Measurements from ENCODE around the gene POC1A. TPM values are rescaled to one million over a fixed set of nuclear protein-coding genes. Genes with fewer than 3 reads are reported as not detected.
"Not testable (repeated sequence)": the region's sequence is repeated elsewhere in the genome, so short reads cannot be mapped to it uniquely, and the experiment has no call there.

POC1A gene
- total RNA-seq, 3 donors from 2014 or later = 9.7 to 14.3 (median 11.7) TPM

- Mint-ChIP-seq H3K27me3 (ENCODE audit: low read depth) (no peaks in the 10 kb centered on the region), H3K4me3 (no peak overlapping the region), H3K4me1 (ENCODE audit: low read depth) (no peaks in the 10 kb centered on the region), H3K9me3 (no peaks in the 10 kb centered on the region), H3K36me3 (ENCODE audit: insufficient read depth) (no peaks in the 10 kb centered on the region)
- ATAC-seq = no peak
- no peak for DNase-seq
Observed at GRCh38 chr3:52176180-52176752, 22.0 kb upstream of the POC1A start.

- H3K36me3 Mint-ChIP-seq (ENCODE audit: insufficient read depth) = no peaks in the 10 kb centered on the region
- no peaks in the 10 kb centered on the region for H3K27me3 Mint-ChIP-seq (ENCODE audit: low read depth)
- no peak overlapping the region for H3K4me3 Mint-ChIP-seq
- DNase-seq (no peak), ATAC-seq (no peak)
- no peaks in the 10 kb centered on the region for H3K9me3 Mint-ChIP-seq
- no peaks in the 10 kb centered on the region for H3K4me1 Mint-ChIP-seq (ENCODE audit: low read depth)
Observed at GRCh38 chr3:52175416-52176179, 21.4 kb upstream of the POC1A start.

GRCh38 chr3:52174896-52175295 lies 20.7 kb upstream of the POC1A start:
- Mint-ChIP-seq H3K36me3 (ENCODE audit: insufficient read depth) (no peaks in the 10 kb centered on the region), H3K27me3 (ENCODE audit: low read depth) (no peaks in the 10 kb centered on the region), H3K4me1 (ENCODE audit: low read depth) (no peaks in the 10 kb centered on the region), H3K4me3 (no peak overlapping the region), H3K9me3 (no peaks in the 10 kb centered on the region)
- DNase-seq = no peak
- ATAC-seq = no peak

- no peaks in the 10 kb centered on the region for H3K4me1 Mint-ChIP-seq (ENCODE audit: low read depth)
- H3K27me3 Mint-ChIP-seq (ENCODE audit: low read depth) = no peaks in the 10 kb centered on the region
- H3K36me3 Mint-ChIP-seq (ENCODE audit: insufficient read depth) = no peaks in the 10 kb centered on the region
- DNase-seq (no peak), ATAC-seq (no peak)
- H3K4me3 Mint-ChIP-seq = no peak overlapping the region
- H3K9me3 Mint-ChIP-seq = no peaks in the 10 kb centered on the region
Observed at GRCh38 chr3:52173101-52173500, 18.9 kb upstream of the POC1A start.

GRCh38 chr3:52172262-52172757 lies 18.1 kb upstream of the POC1A start:
- Mint-ChIP-seq H3K36me3 (ENCODE audit: insufficient read depth) (no peaks in the 10 kb centered on the region), H3K27me3 (ENCODE audit: low read depth) (no peaks in the 10 kb centered on the region), H3K9me3 (no peaks in the 10 kb centered on the region), H3K4me1 (ENCODE audit: low read depth) (no peaks in the 10 kb centered on the region), H3K4me3 (no peak overlapping the region)
- DNase-seq = no peak
- ATAC-seq = no peak

- Mint-ChIP-seq H3K4me1 (ENCODE audit: low read depth) (no peaks in the 10 kb centered on the region), H3K27me3 (ENCODE audit: low read depth) (no peaks in the 10 kb centered on the region), H3K4me3 (no peak overlapping the region), H3K36me3 (ENCODE audit: insufficient read depth) (no peaks in the 10 kb centered on the region), H3K9me3 (no peaks in the 10 kb centered on the region)
- peak in 1 of 2 donors; percentile 38 for ATAC-seq
- no peak for DNase-seq
Observed at GRCh38 chr3:52171514-52172261, 17.5 kb upstream of the POC1A start.

DNA sequence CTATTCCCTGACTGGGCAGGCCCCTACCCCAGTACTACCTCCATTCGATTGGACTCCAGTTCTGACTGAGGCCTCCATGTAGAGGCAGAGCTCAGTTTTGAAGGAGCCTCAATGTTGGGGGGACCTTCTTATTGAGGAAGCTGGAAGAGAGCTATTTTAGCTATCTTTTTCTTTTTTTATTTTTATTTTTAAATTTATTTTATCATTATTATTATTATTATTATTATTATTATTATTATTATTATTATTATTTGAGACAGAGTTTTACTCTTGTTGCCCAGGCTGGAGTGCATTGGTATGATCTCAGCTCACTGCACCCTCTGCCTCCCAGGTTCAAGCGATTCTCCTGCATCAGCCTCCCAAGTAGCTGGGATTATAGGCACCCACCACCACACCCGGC lies 16.0 kb upstream of the POC1A start:
- H3K4me3 Mint-ChIP-seq; H3K36me3 Mint-ChIP-seq (ENCODE audit: insufficient read depth); ATAC-seq; H3K9me3 Mint-ChIP-seq; H3K4me1 Mint-ChIP-seq (ENCODE audit: low read depth); H3K27me3 Mint-ChIP-seq (ENCODE audit: low read depth); DNase-seq: not testable (repeated sequence)

DNA sequence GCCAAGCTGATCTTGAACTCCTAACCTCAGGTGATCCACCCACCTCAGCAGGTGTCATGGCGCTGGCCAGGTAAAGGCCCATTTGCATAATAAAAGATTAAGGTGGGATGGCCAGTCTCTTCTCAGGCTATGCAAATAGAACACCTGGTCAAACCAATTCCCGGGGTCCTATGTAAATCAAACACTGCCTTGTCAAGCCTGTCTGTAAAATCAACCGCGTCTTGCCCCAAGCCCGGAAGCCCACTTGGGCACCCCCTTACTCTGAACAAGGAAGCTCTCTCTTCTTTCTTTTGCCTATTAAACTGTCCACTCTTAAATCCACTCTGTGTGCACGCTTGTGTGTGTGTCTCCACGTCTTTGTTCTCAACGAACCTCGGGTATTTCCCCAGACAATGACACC lies 13.0 kb upstream of the POC1A start:
- Mint-ChIP-seq H3K9me3 (no peaks in the 10 kb centered on the region), H3K36me3 (ENCODE audit: insufficient read depth) (no peaks in the 10 kb centered on the region), H3K27me3 (ENCODE audit: low read depth) (no peaks in the 10 kb centered on the region), H3K4me1 (ENCODE audit: low read depth) (no peaks in the 10 kb centered on the region), H3K4me3 (no peak overlapping the region)
- DNase-seq (no peak), ATAC-seq (no peak)

DNA sequence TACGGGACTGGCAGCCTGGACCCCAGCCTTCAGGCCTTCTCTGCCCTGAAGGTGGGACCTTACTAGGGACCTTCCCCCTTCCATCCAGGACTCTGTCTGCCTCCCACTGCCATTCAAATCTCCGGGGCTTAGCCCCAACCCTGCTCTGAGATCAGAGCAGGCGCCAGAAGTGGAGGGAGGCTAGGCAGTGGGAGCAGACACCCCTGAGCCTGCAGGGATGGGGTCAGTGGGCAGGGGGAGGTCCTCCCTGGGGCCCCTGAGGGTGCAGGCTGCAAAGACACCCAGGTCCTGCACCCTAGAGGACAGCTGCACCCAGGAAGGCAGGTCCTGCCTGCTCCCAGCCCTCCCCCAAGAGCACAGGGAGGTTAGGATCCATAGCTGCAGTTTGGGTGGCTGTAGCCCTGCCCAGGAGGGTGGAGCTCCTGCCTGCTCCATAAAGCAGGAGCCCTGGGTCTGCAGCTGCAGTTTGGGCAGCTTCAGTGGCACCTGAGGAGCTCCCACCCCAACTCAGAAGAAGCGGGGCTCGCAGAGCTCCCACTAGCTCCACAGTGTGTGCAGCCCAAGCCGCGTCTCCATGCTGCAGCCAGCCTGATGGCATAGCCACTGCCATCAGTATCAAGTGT lies 8.1 kb upstream of the POC1A start:
- ATAC-seq = no peak
- H3K36me3 Mint-ChIP-seq (ENCODE audit: insufficient read depth) = no peaks in the 10 kb centered on the region

GRCh38 chr3:52159503-52159902 lies 5.3 kb upstream of the POC1A start:
- no peaks in the 10 kb centered on the region for H3K27me3 Mint-ChIP-seq (ENCODE audit: low read depth)
- H3K36me3 Mint-ChIP-seq (ENCODE audit: insufficient read depth) = no peaks in the 10 kb centered on the region
- no peak for ATAC-seq
- H3K4me1 Mint-ChIP-seq (ENCODE audit: low read depth) = peaks cover 6% of the 10 kb centered on the region
- H3K4me3 Mint-ChIP-seq = no peak overlapping the region
- DNase-seq = no peak
- no peaks in the 10 kb centered on the region for H3K9me3 Mint-ChIP-seq

More for the DNA sequence above, 8.1 kb upstream of the POC1A start:
- no peak for DNase-seq
- no peaks in the 10 kb centered on the region for H3K27me3 Mint-ChIP-seq (ENCODE audit: low read depth)
- no peaks in the 10 kb centered on the region for H3K4me1 Mint-ChIP-seq (ENCODE audit: low read depth)
- H3K9me3 Mint-ChIP-seq = no peaks in the 10 kb centered on the region
- no peak overlapping the region for H3K4me3 Mint-ChIP-seq

- Mint-ChIP-seq H3K9me3 (no peaks in the 10 kb centered on the region), H3K27me3 (ENCODE audit: low read depth) (no peaks in the 10 kb centered on the region), H3K4me1 (ENCODE audit: low read depth) (peaks cover 6% of the 10 kb centered on the region), H3K36me3 (ENCODE audit: insufficient read depth) (no peaks in the 10 kb centered on the region), H3K4me3 (peak overlapping the region; percentile 56)
- DNase-seq = no peak
- ATAC-seq = no peak
Observed at GRCh38 chr3:52155912-52156311, 1.7 kb upstream of the POC1A start.

DNA sequence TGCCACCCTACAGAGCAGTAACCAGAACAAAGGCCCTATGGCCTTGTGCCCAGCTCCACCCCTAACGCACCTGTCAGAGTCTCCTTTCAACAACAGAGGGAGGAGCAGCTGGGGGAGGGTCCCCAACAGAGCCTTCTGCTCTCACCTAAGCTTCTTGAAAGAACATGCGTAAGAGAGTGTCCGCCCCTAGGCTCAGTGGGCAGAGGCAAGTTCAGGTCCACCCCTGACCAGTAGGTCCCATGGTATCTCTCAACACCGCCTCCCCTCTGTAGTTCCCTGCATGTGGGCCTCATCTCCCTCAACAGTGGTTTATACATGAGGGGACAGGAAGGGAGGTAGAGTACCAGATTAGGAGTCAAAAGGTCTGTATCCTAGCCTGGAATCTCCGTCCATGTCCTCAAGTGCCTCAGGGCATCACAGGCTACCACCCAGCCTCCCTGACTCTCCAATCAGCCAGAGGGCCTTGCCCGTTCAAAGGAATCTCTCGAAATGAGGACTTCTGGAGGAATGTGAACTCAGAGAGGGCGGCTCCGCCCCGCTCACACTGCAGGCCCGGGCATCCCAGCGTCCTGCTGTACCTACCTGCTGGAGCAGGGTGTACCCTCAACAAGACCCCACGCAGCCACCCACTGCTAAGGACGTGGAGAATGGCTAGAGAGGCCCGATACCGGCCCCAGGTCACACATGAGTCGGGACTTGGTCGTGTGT lies 680 bp downstream of the POC1A start:
- Mint-ChIP-seq H3K27me3 (ENCODE audit: low read depth) (no peaks in the 10 kb centered on the region), H3K36me3 (ENCODE audit: insufficient read depth) (no peaks in the 10 kb centered on the region), H3K4me3 (peak overlapping the region; percentile 90), H3K9me3 (no peaks in the 10 kb centered on the region), H3K4me1 (ENCODE audit: low read depth) (peaks cover 6% of the 10 kb centered on the region)
- DNase-seq = no peak
- ATAC-seq = peak in 1 of 2 donors; percentile 2

DNA sequence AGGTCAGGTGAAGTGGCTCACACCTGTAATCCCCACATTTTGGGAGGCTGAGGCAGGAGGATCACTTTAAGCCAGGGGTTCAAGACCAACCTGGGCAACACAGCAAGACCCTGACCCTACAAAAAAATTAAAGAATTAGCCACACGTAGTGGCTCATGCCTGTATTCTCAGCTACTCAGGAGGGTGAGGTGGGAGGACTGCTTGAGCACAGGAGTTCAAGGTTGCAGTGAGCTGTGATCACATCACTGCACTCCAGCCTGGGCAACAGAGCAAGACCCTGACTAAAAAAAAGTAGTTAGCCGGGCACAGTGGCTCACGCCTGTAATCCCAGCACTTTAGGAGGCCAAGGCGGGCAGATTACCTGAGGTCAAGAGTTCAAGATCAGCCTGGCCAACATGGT lies 2.2 kb downstream of the POC1A start:
- not testable (repeated sequence) for H3K4me3 Mint-ChIP-seq; H3K9me3 Mint-ChIP-seq; ATAC-seq; DNase-seq; H3K27me3 Mint-ChIP-seq (ENCODE audit: low read depth); H3K36me3 Mint-ChIP-seq (ENCODE audit: insufficient read depth); H3K4me1 Mint-ChIP-seq (ENCODE audit: low read depth)

- DNase-seq = no peak
- H3K9me3 Mint-ChIP-seq = no peaks in the 10 kb centered on the region
- no peak for ATAC-seq
- H3K36me3 Mint-ChIP-seq (ENCODE audit: insufficient read depth) = no peaks in the 10 kb centered on the region
- no peaks in the 10 kb centered on the region for H3K27me3 Mint-ChIP-seq (ENCODE audit: low read depth)
- no peak overlapping the region for H3K4me3 Mint-ChIP-seq
- H3K4me1 Mint-ChIP-seq (ENCODE audit: low read depth) = peaks cover 6% of the 10 kb centered on the region
Observed at GRCh38 chr3:52150860-52151259, 3.4 kb downstream of the POC1A start.

All from activated T-cell treated with anti-CD3 and anti-CD28 coated beads, Interleukin-2, amount 50 U/mL, for 4 hours (primary cell).